CD4-positive, alpha-beta T cell treated with Interleukin-4 for 1 hour (primary cell): ENCODE measurements around the gene DSE.
"Not testable (repeated sequence)": the region's sequence is repeated elsewhere in the genome, so short reads cannot be mapped to it uniquely, and the experiment has no call there.

Experiments
- DNase-seq, 2 donors: peaks; one replicate each; pipeline ENCODE4 v3.0.0-alpha.2; 2020 to 2022

Gene DSE

DNA sequence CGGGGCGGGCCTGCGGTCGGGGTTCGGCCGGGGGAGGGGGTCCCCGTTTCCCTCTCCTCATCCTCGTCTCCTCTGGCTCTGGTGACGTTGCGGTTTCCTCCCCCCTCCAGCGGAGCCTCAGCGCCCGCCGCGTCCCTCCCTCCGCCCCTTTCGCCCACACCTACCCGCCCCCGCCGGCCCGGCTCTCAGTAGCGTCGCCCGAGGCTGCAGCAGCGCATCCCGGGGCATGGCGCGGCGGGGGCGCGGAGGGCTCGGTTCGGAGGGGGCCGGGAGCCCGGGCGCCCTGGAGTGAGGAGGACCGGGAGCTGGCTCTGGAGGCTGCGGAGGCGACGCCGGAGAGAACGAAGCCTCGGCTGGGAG, at the start of gene DSE:
TSS of gene DSE (plus strand) at position 188 of the 360 bp plus-strand sequence. CDS start 28,304 bp downstream, outside the sequence.
- peak; percentile 74 to 81 for DNase-seq

DNA sequence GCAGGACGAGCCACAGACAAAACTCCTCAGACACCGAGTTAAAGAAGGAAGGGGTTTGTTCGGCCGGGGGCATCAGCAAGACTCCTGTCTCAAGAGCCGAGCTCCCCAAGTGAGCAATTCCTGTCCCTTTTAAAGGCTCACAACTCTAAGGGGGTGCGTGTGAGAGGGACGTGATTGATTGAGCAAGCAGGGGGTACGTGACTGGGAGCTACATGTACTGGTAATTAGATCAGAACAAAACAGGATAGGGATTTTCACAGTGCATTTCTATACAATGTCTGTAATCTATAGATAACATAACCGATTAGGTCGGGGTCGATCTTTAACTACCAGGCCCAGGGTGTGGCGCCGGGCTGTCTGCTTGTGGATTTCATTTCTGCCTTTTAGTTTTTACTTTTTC, 48.8 kb upstream of the DSE start:
- not testable (repeated sequence) for DNase-seq

DNA sequence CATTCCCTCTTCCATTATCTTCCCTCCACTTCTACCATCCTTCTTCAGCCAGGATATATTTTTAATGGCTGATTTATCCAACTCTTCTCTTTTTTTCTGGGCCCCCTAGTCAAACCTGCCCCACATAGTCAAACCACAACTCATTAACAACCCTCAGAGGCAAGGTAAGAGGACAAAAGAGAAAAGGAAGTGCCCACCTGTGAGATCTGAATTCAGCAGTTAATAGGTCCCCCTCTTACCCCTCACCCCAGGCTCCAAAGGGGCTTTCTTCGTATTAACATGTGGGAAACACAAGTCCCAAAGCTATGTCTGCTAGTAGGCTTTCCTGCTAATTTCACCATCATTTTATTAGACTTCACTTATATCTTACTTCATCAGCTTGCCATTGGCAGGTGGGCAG, 46.9 kb upstream of the DSE start:
- DNase-seq, result no peak

DNA sequence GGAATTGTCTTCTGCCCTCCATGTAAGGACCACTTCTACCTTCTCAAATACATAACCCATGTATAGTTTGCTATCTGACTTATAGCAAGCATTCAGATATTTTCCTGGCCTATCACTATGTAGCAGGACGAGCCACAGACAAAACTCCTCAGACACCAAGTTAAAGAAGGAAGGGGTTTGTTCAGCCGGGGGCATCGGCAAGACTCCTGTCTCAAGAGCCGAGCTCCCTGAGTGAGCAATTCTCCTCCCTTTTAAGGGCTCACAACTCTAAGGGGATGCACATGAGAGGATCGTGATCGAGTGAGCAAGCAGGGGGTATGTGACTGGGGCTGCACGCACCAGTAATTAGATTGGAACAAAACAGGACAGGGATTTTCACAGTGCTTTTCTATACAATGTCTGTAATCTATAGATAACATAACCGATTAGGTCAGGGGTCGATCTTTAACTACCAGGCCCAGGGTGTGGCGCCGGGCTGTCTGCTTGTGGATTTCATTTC, 45.1 kb upstream of the DSE start:
- not testable (repeated sequence) for DNase-seq

DNA sequence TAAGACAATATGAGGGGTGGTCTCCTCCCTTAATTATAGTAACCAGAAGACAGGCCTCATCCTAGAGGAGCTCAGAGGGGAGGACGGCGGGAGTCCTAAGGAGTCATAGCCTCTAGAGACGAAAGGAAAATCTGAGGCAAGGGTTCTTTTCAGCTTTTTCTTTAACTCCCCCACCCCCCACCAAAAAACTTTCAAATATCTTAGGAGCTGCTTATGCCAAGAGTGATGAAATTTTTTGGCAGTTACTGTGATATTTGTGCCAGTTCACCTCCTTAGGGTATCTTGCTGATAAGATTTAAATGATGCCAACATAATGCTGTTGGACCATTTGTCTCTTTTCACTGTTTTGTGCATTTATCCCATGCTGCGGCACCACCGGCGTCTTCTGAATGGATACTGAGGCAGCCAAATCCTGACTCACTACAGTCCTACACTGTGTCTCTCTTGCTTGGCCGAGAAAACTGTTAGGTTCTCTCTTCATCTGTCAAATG, 44.5 kb upstream of the DSE start:
- DNase-seq, result no peak

DNA sequence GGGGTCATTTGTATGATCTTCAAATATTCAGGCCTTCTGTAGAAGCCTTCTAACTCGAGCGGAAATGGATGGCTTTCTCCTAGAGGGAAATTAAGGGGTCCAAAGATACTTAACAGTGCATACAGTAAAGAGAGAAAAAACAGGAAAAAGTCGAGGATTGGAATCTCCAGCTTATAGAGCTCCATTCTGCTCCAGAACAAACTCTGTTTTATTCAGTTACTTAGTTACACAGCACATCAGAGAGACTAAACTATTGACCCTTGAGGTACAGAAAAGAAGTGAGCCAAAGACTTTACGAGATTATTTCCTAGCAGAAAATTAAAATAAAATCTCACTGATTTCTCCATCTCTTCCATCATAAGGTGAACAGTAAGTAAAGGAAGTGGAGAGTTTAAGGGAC, 43.8 kb upstream of the DSE start:
- no peak for DNase-seq

DNA sequence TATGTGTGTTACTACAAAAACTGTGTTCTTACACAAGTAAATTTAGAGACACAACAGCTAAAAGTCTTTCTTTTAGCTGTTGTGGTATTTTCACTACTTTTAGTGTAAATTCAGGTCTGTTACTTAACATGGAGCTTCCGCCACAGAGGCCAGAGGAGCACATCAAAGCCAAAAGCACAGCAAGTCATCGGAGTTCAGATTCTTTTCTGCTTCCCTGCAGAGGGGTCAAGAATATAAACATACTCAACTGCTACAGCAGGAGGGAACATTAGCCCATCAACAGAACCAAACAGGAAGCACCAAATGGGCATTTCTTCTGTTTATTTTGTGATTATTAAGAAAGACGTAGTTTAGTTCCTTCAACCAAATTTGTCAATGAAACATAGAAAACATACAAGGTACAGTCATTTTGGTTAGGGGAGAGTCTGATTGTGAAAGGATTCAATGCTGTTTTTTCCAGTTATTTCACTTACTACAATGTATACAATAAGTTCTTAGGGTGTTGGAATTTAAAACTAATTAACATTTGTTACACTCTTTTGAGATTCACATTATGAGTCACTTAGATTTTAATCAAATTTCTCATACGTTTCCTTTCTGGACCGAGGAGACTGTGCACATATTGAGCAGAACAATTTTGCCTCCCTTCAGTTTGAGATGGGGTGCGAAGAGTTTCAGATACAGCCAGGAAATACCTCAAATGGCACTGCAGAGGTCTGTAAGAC, 42.8 kb upstream of the DSE start:
- DNase-seq, result no peak

DNA sequence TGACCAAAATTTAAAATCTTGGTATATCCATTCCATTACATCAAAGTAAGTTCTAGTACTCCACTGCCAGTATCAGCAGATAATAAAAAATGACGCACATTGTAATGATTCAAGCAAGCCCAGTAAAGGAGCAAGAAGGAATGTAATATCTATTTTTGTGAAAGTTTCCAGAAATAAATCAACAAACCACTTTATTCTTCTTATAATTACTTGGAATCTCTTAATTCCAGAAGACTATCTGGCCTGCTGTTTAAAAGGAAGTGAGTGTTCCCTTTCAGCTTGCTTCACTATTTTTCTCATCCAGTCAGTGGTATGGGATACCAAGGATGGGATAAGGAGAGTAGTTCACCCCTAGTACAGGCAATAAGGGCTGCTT, 42.2 kb upstream of the DSE start:
- no peak for DNase-seq

DNA sequence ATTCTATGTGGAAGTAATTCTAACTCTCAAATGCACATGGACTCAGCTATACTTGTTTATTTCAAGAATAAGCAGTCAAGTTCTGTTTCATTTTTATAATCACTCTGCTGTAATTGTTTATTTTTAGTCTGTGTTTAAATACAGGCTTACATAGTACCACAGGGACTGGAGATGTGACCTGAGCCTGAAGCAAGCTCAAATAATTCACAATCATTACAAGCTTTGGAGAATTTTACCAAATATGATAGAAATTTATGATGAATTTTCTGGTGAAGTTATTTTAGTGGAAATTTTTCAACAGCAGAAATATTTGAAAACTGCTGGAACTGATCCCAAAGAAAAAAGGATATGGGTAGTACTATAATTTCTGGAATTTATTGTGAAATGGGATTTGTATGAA, 41.6 kb upstream of the DSE start:
- no peak for DNase-seq

DNA sequence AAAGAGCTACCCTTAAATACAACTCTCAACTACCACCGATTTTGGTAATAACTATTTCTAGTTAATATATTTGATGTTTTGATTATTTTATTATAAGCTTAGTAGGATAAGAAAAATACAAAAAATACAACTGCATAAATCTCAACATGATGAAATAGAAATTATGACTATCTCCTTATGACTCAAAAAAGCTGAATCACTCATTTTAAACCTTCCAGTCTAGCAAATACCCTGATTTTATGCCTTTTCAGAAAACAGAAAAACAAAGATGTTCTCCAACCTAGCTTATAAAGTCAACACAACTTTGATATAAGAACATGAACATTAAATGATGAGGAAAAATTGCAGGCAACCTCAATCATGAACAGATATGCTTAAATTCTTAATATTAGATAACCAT, 40.2 kb upstream of the DSE start:
- DNase-seq, result no peak

DNA sequence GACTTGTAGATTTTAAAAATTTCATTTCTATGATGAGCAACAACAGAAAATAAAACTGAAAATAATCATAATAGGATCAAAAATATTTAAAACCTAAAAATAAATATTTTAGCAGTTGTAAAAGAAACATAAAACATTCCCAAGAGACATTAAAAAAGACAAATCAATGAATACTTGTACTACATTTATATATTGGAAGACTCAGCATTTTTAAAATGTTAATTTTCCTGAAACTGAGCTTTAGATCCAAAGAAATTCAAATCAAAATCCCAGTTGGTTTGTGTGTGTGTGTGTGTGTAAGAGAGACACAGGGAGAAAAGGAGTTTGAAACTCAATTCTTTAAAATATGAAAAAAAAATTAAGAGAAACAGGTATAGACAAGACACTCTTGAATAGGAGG, 38.7 kb upstream of the DSE start:
- DNase-seq, result no peak

DNA sequence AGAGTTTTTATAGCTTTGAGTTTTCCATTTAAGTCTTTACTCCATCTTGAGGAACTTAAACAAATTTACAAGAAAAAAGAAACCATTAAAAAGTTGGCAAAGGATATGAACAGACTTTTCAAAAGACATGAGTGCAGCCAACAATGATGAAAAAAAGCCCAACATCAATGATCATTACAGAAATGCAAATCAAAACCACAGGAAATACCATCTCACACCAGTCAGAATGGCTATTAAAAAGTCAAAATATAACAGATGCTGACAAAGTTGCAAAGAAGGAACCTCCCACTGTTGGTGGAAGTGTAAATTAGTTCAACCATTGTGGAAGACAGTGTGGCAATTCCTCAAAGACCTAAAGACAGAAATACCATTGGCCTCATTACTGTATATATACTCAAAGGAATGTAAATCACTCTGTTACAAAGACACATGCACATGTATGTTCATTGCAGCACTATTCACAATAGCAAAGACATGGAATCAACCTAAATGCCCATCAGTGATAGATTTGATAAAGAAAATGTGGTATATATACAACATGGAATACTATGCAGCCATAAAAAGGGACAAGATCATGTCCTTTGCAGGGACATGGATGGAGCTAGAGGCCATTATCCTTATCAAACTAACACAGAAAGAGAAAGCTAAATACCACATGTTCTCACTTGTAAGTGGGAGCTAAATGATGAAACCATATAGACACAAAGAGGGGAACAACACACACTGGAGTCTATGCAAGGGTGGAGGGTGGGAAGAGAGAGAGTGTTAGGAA, 35.9 kb upstream of the DSE start:
- DNase-seq, result not testable (repeated sequence)

DNA sequence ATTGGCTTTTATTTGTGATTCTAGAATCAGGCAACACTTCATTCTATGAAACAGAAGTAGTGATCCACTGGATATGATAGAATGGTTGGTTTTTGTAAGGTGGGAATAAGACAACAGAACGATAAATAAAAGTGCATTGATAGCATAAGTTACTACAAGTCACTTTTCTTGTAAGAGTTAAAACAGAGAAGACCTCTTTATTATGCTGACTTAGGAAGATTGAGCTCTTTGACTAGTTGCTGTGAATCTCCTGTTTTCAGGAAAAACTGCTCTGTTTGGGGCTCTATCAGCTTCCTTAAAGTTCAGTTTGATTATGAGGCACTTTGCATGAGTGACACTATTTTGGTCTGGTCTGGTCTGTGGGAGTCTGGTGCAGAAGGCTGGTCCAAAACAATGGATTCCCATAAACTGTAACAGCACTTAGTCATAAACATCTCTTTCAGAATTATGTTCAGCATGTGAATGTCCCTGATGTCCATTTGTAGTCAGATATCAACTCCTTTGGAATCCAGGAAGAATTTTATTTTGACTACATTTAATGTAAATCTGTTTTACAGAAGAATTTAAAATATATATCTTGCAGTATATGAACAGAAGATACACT, 35.0 kb upstream of the DSE start:
- DNase-seq, result no peak

DNA sequence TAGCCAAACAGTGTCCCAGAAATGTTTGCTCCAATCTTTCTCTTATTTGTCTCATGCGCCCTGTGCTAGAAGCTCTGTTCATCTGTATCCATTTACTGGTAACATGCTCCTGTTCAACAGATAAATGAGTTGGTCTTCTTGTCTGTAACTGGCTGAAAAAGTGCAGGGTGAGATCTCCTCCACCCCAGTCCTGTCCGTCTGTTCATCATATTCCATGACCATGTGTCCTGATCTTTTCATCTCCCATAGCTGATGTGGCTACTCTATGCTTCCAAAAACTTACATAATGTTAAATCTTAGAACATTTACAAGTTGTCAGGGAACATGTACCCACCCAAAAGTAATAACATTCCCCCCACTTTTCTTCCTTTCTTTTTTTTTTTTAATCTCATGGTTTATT, 31.8 kb upstream of the DSE start:
- no peak for DNase-seq

DNA sequence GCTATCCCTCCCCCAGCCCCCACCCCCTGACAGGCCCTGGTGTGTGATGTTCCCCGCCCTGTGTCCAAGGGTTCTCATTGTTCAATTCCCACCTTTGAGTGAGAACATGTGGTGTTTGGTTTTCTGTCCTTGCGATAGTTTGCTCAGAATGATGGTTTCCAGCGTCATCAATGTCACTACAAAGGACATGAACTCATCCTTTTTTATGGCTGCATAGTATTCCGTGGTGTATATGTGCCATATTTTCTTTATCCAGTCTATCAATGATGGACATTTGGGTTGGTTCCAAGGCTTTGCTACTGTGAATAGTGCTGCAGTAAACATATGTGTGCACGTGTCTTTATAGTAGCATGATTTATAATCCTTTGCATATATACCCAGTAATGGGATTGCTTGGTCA, 30.1 kb upstream of the DSE start:
- DNase-seq, result not testable (repeated sequence)

DNA sequence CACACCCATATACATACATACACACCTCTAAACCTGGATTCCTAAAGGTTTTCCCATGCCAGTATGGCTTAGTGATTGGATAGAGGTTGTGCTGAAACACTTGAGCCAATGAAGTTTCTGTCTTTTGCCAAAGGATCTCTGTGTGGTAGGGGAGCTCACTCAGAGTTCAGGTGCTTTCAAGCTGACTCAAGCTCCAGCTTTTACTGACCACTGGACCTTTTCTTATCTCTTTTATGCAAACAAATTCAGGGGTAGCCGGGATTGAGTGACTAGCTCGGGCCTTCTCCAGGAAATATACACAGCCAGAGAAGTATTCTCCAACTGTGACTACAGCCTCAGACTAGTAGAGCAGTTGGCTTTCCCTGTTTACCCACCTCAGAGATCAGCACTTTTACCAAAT, 21.5 kb upstream of the DSE start:
- DNase-seq, result no peak

DNA sequence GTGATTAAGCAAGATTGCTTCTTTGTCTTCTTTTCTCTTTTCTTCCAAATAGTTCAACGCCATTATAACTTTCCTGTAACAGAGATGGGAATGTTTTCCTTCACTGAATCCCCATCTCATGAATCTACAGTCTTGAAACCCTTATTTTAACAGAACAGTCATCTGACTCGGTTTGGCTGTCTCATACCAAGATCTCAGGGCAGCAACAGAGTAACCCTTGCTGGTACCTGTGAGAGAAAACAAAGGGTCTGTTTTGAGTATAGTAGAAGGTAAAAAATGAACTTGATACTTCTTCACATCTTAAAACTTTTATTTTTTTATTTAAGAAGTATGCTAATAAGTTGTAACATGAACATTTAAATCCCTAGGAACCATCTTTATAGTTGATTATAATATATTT, 19.6 kb upstream of the DSE start:
- no peak for DNase-seq

DNA sequence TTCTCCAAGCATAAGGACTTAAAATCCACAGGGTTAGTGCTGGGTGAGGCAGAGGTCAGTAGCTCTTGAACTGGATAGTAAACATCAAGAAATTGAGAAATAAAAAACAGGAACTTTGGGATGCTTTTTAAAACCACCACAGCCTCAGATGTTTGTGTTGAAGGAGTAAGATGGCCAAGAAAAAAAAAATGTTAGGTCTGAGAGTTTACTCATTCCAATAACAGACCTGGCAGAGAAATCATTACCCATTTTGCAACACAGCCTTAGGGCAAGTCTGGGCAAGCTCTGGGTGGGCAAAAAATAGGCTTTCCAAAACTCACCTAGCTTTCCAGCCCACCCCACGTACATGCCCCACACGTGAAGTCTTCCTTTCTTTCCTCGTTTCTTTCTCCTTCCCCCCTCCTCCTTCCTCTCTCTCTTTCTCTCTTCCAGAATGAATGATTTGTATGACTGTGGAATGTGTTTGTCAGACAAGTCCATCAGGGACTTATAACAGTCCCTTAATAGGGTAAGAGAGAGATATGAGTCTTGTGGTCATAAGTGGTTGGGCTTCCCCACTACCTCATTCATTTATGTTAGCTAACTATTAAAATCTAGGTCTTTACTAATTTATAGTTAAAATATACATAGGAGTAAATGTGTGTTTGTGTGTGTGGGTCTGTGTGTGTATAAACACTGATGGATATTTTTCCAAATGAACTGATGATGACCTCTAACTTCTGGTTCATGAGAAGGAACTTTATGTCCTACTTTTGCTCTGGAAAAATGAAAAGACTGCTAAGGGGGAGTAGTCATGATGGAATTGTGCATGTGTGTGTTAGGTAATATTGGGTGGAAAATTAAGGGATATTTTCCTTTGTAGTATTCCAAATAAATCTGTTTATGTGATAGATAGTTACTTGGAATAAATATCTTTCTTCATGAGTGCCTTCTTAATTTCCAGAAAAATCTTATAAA, 18.0 kb upstream of the DSE start:
- DNase-seq, result no peak

DNA sequence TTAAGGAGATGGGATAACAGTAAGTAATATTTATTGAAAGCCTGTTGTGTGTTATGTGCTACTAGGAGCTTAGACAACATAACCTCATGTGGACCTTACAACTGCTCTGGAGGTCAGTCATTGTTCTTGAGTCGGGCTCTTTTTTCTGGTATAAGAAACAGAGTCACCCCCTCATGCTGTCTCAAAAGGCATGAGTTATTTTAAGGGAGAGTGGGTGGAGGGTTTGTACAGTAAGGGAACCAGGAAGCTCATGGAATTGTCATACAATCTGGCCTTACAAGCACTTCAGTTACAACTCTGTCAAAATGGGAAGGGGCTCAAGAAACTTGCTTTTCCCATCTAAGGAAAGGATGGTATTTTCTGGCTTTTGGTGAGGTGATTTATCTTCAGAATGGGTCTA, 16.5 kb upstream of the DSE start:
- DNase-seq, result no peak

DNA sequence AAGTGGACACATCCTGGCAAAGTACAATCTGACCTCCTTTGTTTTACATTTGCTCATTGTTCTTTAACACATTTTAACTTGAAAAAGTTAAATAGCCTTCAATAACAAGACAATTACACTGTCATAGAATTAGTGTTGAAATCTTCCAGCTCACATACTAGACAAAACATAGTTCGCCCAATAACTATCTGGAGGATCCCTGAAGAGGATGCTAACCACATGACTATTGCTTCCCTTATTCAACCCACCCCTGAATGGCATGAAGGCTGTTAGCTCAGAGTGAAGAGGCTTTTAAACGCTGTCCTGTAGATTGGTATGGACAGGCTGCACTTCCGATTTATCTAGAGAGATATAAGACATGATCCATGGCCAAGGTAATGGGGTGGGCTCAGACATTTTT, 15.0 kb upstream of the DSE start:
- no peak for DNase-seq

DNA sequence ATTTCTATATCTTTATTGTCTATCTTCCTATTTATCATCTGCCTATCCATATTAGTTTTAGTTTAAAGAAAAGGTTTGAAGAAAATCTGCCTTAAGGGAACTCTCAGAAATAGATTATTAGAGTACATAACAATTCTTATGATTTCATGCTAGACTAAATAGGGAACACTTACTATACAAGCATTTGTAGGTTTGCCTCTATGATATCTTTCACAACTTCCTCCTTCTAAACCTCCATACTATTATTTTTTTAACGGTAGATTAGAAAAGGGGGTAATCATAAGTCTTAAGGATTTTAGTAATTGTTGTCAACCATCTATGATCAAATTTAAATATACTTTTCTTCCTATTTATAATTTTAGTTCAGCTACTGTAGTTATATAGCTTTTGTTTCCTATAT, 11.6 kb upstream of the DSE start:
- no peak for DNase-seq

DNA sequence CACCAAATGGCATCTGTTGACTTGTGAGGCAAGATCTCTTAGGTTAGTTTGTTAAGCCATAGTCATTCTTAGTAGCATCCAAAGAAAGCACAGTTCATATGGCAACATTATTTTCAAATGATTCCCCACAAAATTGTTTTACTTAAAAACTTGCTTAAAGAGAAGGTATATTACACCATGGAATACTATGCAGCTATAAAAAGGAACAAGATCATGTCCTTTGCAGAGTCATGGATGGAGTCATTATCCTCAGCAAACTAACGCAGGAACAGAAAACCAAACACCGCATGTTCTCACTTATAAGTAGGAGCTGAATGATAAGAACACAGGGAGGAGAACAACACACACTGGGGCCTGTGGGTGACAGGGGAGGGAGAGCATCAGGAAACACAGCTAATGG, 10.9 kb upstream of the DSE start:
- no peak for DNase-seq

DNA sequence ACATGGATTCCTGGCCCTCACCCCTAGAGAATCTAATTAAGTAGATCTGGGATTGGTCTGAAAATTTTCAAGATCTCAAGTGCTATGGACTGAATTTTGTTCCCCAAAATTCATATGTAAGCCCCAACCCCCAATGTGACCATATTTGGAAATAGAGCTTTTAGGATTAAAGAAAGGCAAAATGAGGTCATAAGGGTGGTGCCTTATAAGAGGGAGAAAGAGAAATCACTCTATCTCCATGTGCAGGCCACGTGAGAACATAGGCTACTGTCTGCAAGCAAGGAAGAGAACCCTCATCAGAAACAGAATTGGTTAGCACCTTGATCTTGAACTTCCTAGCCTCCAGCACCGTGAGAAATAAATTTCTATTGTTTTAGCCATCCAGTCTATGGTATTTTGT, 8.5 kb upstream of the DSE start:
- DNase-seq, result no peak
